ENCODE results near the gene RAPGEF3. TPM values are rescaled to one million over a fixed set of nuclear protein-coding genes. Genes with fewer than 3 reads are reported as not detected.

The RAPGEF3 gene
- total and polyA plus RNA-seq, 9 donors: 16.9 to 132 (median 83.5) TPM

DNA sequence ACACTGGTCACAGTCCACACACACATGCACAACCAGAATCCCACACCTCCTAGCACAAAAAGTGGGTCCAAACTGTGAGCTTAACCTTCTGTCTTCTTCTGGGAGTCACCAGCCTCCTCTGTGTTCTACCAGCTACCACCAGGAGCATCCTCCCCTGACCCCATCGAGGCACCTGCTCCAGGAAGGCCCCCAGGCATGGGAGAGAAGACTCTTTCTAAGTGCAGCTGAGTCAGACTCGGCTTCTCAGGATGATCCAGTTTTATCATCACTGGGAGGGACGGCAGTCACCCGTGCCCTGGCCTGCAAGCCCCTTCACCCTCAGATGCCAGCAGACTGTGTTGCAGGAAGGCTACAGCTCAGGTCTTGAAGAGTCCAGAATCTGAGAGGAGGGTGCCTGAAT is 25.5 kb downstream of the RAPGEF3 start:
- peaks cover 36% of the 10 kb centered on the region for H3K4me1 ChIP-seq (ENCODE audit: insufficient read depth)
- no peaks in the 10 kb centered on the region for H3K36me3 ChIP-seq
- 76 to 86% (median 80%) methylated on average over 4 of the region's 4 CpGs for WGBS, 3 donors
- H3K4me3 ChIP-seq: no peak overlapping the region
- no peaks in the 10 kb centered on the region for H3K27me3 ChIP-seq
- intact Hi-C loops (cut with DNase I): loop anchor here in 1 of 4 donors (10.0 kb wide), 1 partner anchor 102 kb away; no protein-coding TSS in a partner anchor
- no peaks in the 10 kb centered on the region for H3K9me3 ChIP-seq
- no peak for TF ChIP-seq EP300 (IDR thresholded peaks at IDR 0.05)
- no peak for TF ChIP-seq POLR2A (IDR thresholded peaks at IDR 0.05)
- TF ChIP-seq, protein P1, sequence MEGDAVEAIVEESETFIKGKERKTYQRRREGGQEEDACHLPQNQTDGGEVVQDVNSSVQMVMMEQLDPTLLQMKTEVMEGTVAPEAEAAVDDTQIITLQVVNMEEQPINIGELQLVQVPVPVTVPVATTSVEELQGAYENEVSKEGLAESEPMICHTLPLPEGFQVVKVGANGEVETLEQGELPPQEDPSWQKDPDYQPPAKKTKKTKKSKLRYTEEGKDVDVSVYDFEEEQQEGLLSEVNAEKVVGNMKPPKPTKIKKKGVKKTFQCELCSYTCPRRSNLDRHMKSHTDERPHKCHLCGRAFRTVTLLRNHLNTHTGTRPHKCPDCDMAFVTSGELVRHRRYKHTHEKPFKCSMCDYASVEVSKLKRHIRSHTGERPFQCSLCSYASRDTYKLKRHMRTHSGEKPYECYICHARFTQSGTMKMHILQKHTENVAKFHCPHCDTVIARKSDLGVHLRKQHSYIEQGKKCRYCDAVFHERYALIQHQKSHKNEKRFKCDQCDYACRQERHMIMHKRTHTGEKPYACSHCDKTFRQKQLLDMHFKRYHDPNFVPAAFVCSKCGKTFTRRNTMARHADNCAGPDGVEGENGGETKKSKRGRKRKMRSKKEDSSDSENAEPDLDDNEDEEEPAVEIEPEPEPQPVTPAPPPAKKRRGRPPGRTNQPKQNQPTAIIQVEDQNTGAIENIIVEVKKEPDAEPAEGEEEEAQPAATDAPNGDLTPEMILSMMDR (IDR thresholded peaks at IDR 0.05): no peak
- peak overlapping the region in 1 of 2 donors; percentile 91 for H3K27ac ChIP-seq
- no peak for DNase-seq

DNA sequence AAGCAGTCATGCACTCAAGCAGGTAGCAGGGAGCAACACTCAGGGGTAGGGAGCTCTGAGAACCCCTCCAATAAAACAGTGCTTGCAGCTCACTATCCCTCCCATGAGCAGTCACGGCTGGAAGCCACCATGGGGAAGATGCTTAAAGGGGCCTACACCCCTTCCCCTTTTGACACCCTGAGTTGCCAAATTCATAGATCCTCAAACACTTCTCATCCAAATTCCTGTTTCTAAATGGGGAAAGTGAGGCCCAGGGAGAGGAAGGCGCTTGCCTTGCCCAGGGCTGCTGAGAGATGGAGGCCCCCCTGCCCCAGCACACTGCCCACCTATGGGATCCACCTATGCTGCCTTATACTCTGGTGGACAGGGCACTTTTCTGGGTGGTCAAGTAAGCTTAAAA is 26.2 kb downstream of the RAPGEF3 start:
- Histone ChIP-seq H3K27me3 (no peaks in the 10 kb centered on the region), H3K27ac (peak overlapping the region in 1 of 2 donors; percentile 16), H3K9me3 (no peaks in the 10 kb centered on the region), H3K4me3 (no peak overlapping the region), H3K36me3 (no peaks in the 10 kb centered on the region), H3K4me1 (ENCODE audit: insufficient read depth) (peaks cover 30% of the 10 kb centered on the region)
- intact Hi-C loops (cut with DNase I): loop anchor here in 1 of 4 donors (10.0 kb wide), 1 partner anchor 102 kb away; no protein-coding TSS in a partner anchor
- WGBS, 3 donors: 80 to 94% (median 81%) methylated on average over 2 of the region's 2 CpGs
- peak in 1 of 5 donors; percentile 19 for DNase-seq
- no peak for TF ChIP-seq EP300 (IDR thresholded peaks at IDR 0.05)
- no peak for TF ChIP-seq POLR2A (IDR thresholded peaks at IDR 0.05)
- TF ChIP-seq, protein P1 (IDR thresholded peaks at IDR 0.05): no peak

- H3K4me3 ChIP-seq: no peak overlapping the region
- DNase-seq: peak in 1 of 5 donors; percentile 21
- H3K4me1 ChIP-seq (ENCODE audit: insufficient read depth): peaks cover 28% of the 10 kb centered on the region
- no peaks in the 10 kb centered on the region for H3K9me3 ChIP-seq
- H3K27me3 ChIP-seq: no peaks in the 10 kb centered on the region
- no peak overlapping the region for H3K27ac ChIP-seq
- H3K36me3 ChIP-seq: no peaks in the 10 kb centered on the region
- TF ChIP-seq EP300 (IDR thresholded peaks at IDR 0.05) (no peak), POLR2A (IDR thresholded peaks at IDR 0.05) (no peak)
- TF ChIP-seq, protein P1 (IDR thresholded peaks at IDR 0.05): no peak
- WGBS, 3 donors: 24 to 50% (median 45%) methylated on average over 5 of the region's 5 CpGs
- intact Hi-C loops (cut with DNase I): loop anchor here in 1 of 4 donors (10.0 kb wide), 1 partner anchor 103 kb away; no protein-coding TSS in a partner anchor
These were observed 27.0 kb downstream of the RAPGEF3 start for GRCh38 chr12:47731723-47732122.

GRCh38 chr12:47730341-47730744 is 28.3 kb downstream of the RAPGEF3 start:
- Histone ChIP-seq H3K4me1 (ENCODE audit: insufficient read depth) (peaks cover 14% of the 10 kb centered on the region), H3K27me3 (no peaks in the 10 kb centered on the region), H3K9me3 (no peaks in the 10 kb centered on the region), H3K4me3 (no peak overlapping the region), H3K27ac (peak overlapping the region in 1 of 2 donors; percentile 50), H3K36me3 (no peaks in the 10 kb centered on the region)
- 37 to 79% (median 50%) methylated on average over 8 of the region's 8 CpGs for WGBS, 3 donors
- peak in 1 of 5 donors; percentile 48 for DNase-seq
- TF ChIP-seq POLR2A (IDR thresholded peaks at IDR 0.05): no peak
- TF ChIP-seq, protein P1 (IDR thresholded peaks at IDR 0.05): no peak
- no peak for TF ChIP-seq EP300 (IDR thresholded peaks at IDR 0.05)
- intact Hi-C loops (cut with DNase I): loop anchor here in 1 of 4 donors (10.0 kb wide), 1 partner anchor 104 kb away; no protein-coding TSS in a partner anchor
